MG63 (cell line): Measurements from ENCODE around the gene CCDC152. TPM values are rescaled to one million over a fixed set of nuclear protein-coding genes. Genes with fewer than 3 reads are reported as not detected.
"Not testable (repeated sequence)": the region's sequence is repeated elsewhere in the genome, so short reads cannot be mapped to it uniquely, and the experiment has no call there.

Experiments used
- DNase-seq: peaks from one replicate; pipeline ENCODE4 v3.0.0-alpha.2; 2020
- H3K27me3 ChIP-seq: fragments of 250-450 bp; sonication (Bioruptor Pico); 2 replicates; pipeline ENCODE4 v1.5.1; 2020; ENCODE audit warnings: mild to moderate bottlenecking, moderate library complexity
- H3K36me3 ChIP-seq: fragments of 250-450 bp; sonication (Bioruptor Pico); 2 replicates; pipeline ENCODE4 v1.5.1; 2020; ENCODE audit warnings: mild to moderate bottlenecking, moderate library complexity
- H3K4me3 ChIP-seq: fragments of 250-450 bp; sonication (Bioruptor Pico); 2 replicates; pipeline ENCODE4 v1.5.1; 2020; ENCODE audit warnings: mild to moderate bottlenecking, moderate library complexity
- H3K9me3 ChIP-seq: fragments of 250-450 bp; sonication (Bioruptor Pico); 2 replicates; pipeline ENCODE4 v1.5.1; 2020; ENCODE audit warnings: mild to moderate bottlenecking, moderate library complexity
- total RNA-seq: library from RNA; depleted of rRNA; stranded (reverse); fragments of >200 nt; shearing (Covaris generic); gene quantifications from 2 replicates; pipeline ENCODE4 v1.2.3, GENCODE V29; 2014; ENCODE audit warnings: low replicate concordance

CCDC152 gene
- total RNA-seq, 1 experiment from 2014 or later: 2.5 TPM

GRCh38 chr5:42804717-42805339, 48.2 kb downstream of the CCDC152 start:
- DNase-seq: no peak
- H3K36me3 ChIP-seq: no peaks in the 10 kb centered on the region; the same call in 1 of the 2 replicates
- H3K9me3 ChIP-seq: no peaks in the 10 kb centered on the region
- H3K27me3 ChIP-seq: no peaks in the 10 kb centered on the region
- no peak overlapping the region for H3K4me3 ChIP-seq

GRCh38 chr5:42806004-42806700, 49.5 kb downstream of the CCDC152 start:
- Histone ChIP-seq H3K4me3 (no peak overlapping the region), H3K9me3 (no peaks in the 10 kb centered on the region), H3K36me3 (no peaks in the 10 kb centered on the region), H3K27me3 (no peaks in the 10 kb centered on the region)
- DNase-seq: no peak

- Histone ChIP-seq H3K4me3 (no peak overlapping the region), H3K36me3 (no peaks in the 10 kb centered on the region), H3K9me3 (no peaks in the 10 kb centered on the region), H3K27me3 (no peaks in the 10 kb centered on the region)
- no peak for DNase-seq
These were observed 50.2 kb downstream of the CCDC152 start for GRCh38 chr5:42806701-42807262.

GRCh38 chr5:42807722-42808447, 51.3 kb downstream of the CCDC152 start:
- Histone ChIP-seq H3K36me3 (no peaks in the 10 kb centered on the region), H3K9me3 (no peaks in the 10 kb centered on the region), H3K4me3 (no peak overlapping the region), H3K27me3 (no peaks in the 10 kb centered on the region)
- no peak for DNase-seq

GRCh38 chr5:42808888-42809611, 52.4 kb downstream of the CCDC152 start:
- Histone ChIP-seq H3K36me3 (no peaks in the 10 kb centered on the region), H3K27me3 (no peaks in the 10 kb centered on the region), H3K4me3 (no peak overlapping the region), H3K9me3 (no peaks in the 10 kb centered on the region)
- no peak for DNase-seq

GRCh38 chr5:42810834-42811590, 54.4 kb downstream of the CCDC152 start:
- Histone ChIP-seq H3K27me3 (no peaks in the 10 kb centered on the region), H3K4me3 (no peak overlapping the region), H3K9me3 (no peaks in the 10 kb centered on the region), H3K36me3 (no peaks in the 10 kb centered on the region)
- no peak for DNase-seq

GRCh38 chr5:42811591-42812446, 55.2 kb downstream of the CCDC152 start, which contains the start of gene SELENOP:
Gene SELENOP, minus strand, starts transcription at chr5:42811892. Its CDS starts 3,539 bp downstream, at chr5:42808353.
- H3K4me3 ChIP-seq: no peak within 1 kb of the TSS
- DNase-seq: no peak
- H3K27me3 ChIP-seq: no peaks in the 10 kb centered on the region
- H3K36me3 ChIP-seq: no peaks in the 10 kb centered on the region
- no peaks in the 10 kb centered on the region for H3K9me3 ChIP-seq

GRCh38 chr5:42812620-42813019, 56.0 kb downstream of the CCDC152 start:
- Histone ChIP-seq H3K36me3 (no peaks in the 10 kb centered on the region), H3K9me3 (no peaks in the 10 kb centered on the region), H3K27me3 (no peaks in the 10 kb centered on the region), H3K4me3 (no peak overlapping the region)
- no peak for DNase-seq

- Histone ChIP-seq H3K27me3 (no peaks in the 10 kb centered on the region), H3K36me3 (no peaks in the 10 kb centered on the region), H3K9me3 (no peaks in the 10 kb centered on the region), H3K4me3 (no peak overlapping the region)
- DNase-seq: no peak
These were observed 56.9 kb downstream of the CCDC152 start for GRCh38 chr5:42813533-42813932.

GRCh38 chr5:42816546-42816945, 59.9 kb downstream of the CCDC152 start:
- not testable (repeated sequence) for H3K9me3 ChIP-seq, H3K4me3 ChIP-seq, H3K27me3 ChIP-seq, DNase-seq, H3K36me3 ChIP-seq

GRCh38 chr5:42819745-42820144, 63.1 kb downstream of the CCDC152 start:
- Histone ChIP-seq H3K4me3 (no peak overlapping the region), H3K36me3 (no peaks in the 10 kb centered on the region), H3K9me3 (no peaks in the 10 kb centered on the region), H3K27me3 (no peaks in the 10 kb centered on the region)
- DNase-seq: no peak

- Histone ChIP-seq H3K36me3 (no peaks in the 10 kb centered on the region), H3K9me3 (no peaks in the 10 kb centered on the region), H3K27me3 (peaks cover 6% of the 10 kb centered on the region; the same call in 1 of the 2 replicates), H3K4me3 (no peak overlapping the region)
- DNase-seq: no peak
These were observed 65.9 kb downstream of the CCDC152 start for GRCh38 chr5:42822548-42822947.

- Histone ChIP-seq H3K27me3 (peaks cover 7% of the 10 kb centered on the region; the same call in 1 of the 2 replicates), H3K4me3 (no peak overlapping the region), H3K9me3 (no peaks in the 10 kb centered on the region), H3K36me3 (no peaks in the 10 kb centered on the region)
- DNase-seq: no peak
These were observed 67.8 kb downstream of the CCDC152 start for GRCh38 chr5:42824347-42824976.

GRCh38 chr5:42825422-42826148, 69.0 kb downstream of the CCDC152 start:
- Histone ChIP-seq H3K4me3 (no peak overlapping the region), H3K36me3 (no peaks in the 10 kb centered on the region), H3K27me3 (peaks cover 7% of the 10 kb centered on the region; the same call in 1 of the 2 replicates), H3K9me3 (no peaks in the 10 kb centered on the region)
- DNase-seq: no peak
